HG03095 (cell line): ENCODE results near the gene CNTFR.

ENCODE experiments used
- ATAC-seq: cut with Tn5 transposase; IDR thresholded peaks from one replicate; pipeline ENCODE4 v1.9.1; 2021; ENCODE audit warnings: moderate library complexity; ENCODE audit not compliant: unreplicated experiment

Gene CNTFR

GRCh38 chr9:34591248-34591916 is 1.9 kb upstream of the CNTFR start:
- peak; percentile 64 for ATAC-seq

GRCh38 chr9:34590381-34591247 is 1.1 kb upstream of the CNTFR start:
- no peak for ATAC-seq

- ATAC-seq = no peak
Observed at GRCh38 chr9:34588671-34589635, 571 bp downstream of the CNTFR start.

GRCh38 chr9:34587271-34587670 is 2.3 kb downstream of the CNTFR start:
- no peak for ATAC-seq

- ATAC-seq = no peak
Observed at GRCh38 chr9:34585946-34586669, 3.4 kb downstream of the CNTFR start.

GRCh38 chr9:34584970-34585369 is 4.6 kb downstream of the CNTFR start:
- no peak for ATAC-seq

- ATAC-seq = no peak
Observed at GRCh38 chr9:34582787-34583186, 6.7 kb downstream of the CNTFR start.

- no peak for ATAC-seq
Observed at GRCh38 chr9:34581318-34581717, 8.2 kb downstream of the CNTFR start.

- ATAC-seq = no peak
Observed at GRCh38 chr9:34580358-34580757, 9.2 kb downstream of the CNTFR start.

GRCh38 chr9:34579808-34580163 is 9.7 kb downstream of the CNTFR start:
- no peak for ATAC-seq

GRCh38 chr9:34579104-34579807 is 10.3 kb downstream of the CNTFR start:
- no peak for ATAC-seq

- ATAC-seq = no peak
Observed at GRCh38 chr9:34578241-34579103, 11.1 kb downstream of the CNTFR start.

GRCh38 chr9:34577400-34578240 is 11.9 kb downstream of the CNTFR start:
- no peak for ATAC-seq

- no peak for ATAC-seq
Observed at GRCh38 chr9:34576597-34577399, 12.7 kb downstream of the CNTFR start.

- no peak for ATAC-seq
Observed at GRCh38 chr9:34575862-34576596, 13.5 kb downstream of the CNTFR start.

- ATAC-seq = no peak
Observed at GRCh38 chr9:34575241-34575640, 14.3 kb downstream of the CNTFR start.

GRCh38 chr9:34574571-34574970 is 15.0 kb downstream of the CNTFR start:
- no peak for ATAC-seq
